AG09309 (cell line): ENCODE results near the gene CLK2.

Experiments
- DNase-seq: peaks from one replicate; pipeline ENCODE4 v3.0.0-alpha.2; 2010; ENCODE audit warnings: low read depth
- H3K4me3 ChIP-seq: 2 replicates; pipeline ENCODE4 v1.5.1; 2011; ENCODE audit warnings: mild to moderate bottlenecking, low read depth, low read length, moderate library complexity; ENCODE audit not compliant: control insufficient read depth
- TF ChIP-seq, protein P1 (sequence below): IDR thresholded peaks from 2 replicates; pipeline ENCODE4 v1.5.1; 2011; ENCODE audit warnings: mild to moderate bottlenecking, low read depth, low read length, inconsistent platforms; ENCODE audit not compliant: insufficient read depth, control insufficient read depth; ENCODE audit errors: missing control alignments

Gene CLK2

DNA sequence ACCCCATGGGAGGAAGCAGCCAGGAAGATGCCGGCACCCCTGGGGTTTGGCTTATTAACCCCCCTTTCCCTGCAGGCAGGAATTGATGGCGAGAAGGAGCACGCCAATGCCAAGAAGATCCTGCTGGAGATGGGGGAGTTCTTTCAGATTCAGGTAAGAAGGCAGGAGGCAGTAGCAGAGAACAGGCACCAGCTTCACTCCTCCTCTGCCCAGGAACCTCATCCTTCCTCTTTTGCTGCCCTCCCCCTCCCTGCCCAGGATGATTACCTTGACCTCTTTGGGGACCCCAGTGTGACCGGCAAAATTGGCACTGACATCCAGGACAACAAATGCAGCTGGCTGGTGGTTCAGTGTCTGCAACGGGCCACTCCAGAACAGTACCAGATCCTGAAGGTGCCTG lies 46.2 kb upstream of the CLK2 start:
- TF ChIP-seq, protein P1, sequence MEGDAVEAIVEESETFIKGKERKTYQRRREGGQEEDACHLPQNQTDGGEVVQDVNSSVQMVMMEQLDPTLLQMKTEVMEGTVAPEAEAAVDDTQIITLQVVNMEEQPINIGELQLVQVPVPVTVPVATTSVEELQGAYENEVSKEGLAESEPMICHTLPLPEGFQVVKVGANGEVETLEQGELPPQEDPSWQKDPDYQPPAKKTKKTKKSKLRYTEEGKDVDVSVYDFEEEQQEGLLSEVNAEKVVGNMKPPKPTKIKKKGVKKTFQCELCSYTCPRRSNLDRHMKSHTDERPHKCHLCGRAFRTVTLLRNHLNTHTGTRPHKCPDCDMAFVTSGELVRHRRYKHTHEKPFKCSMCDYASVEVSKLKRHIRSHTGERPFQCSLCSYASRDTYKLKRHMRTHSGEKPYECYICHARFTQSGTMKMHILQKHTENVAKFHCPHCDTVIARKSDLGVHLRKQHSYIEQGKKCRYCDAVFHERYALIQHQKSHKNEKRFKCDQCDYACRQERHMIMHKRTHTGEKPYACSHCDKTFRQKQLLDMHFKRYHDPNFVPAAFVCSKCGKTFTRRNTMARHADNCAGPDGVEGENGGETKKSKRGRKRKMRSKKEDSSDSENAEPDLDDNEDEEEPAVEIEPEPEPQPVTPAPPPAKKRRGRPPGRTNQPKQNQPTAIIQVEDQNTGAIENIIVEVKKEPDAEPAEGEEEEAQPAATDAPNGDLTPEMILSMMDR = no peak
- no peak for DNase-seq

DNA sequence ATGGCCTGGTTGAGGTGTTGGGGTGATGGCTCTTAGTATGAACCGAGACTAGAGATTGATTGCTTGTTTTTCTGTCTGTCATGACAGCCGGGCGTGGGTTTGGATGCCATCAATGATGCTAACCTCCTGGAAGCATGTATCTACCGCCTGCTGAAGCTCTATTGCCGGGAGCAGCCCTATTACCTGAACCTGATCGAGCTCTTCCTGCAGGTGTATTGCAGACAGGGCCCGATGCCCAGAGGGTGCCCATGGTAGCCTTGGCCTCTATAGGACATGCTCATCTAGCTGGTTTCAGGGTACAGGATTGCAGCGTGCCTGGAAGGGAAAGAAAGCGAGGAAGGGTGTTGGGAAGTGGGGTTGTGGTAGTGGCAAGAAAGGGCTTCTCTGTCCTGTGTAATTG lies 44.8 kb upstream of the CLK2 start:
- no peak for DNase-seq
- H3K4me3 ChIP-seq = no peak overlapping the region
- TF ChIP-seq, protein P1 = no peak

More for the DNA sequence above, 46.2 kb upstream of the CLK2 start:
- no peak overlapping the region for H3K4me3 ChIP-seq

DNA sequence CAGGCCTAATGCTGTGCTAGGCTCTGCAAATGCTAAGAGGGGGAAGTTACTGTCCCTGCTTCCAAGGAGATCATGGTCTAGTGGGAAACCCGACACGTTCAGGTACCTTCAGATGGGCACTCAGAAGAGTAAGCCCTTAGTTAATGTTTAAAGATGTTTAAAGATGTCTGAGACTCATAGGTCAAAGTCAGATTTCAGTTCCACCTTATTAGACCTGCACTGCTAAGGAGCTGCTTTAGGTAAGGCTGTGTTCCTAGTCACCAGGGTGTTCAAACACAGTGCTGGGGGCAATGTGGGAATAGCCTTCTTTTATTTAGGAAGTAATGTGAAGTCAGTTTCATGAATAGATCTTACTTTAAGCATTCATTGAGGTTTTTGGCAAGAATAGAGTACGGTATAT lies 43.6 kb upstream of the CLK2 start:
- H3K4me3 ChIP-seq = no peak overlapping the region
- no peak for DNase-seq
- TF ChIP-seq, protein P1 = no peak

DNA sequence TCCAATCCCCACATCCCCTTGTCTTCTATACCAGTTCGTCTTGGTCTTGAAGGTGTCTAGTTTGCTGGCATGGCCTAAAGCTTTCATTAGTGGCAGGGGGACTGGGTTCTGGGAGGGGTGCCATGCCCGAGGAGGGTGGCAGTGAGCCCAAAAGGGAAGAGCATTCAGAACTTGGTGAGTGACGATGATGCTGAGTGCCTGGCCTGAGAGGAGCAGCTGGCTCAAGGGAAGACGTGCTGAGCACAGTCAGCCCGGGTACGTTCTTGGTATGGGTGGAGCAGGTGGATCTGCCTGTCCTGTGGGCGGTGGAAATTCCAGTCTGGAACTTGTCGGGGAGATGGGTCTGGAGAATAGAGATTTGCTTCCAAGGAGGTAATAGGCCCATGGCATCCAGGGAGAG lies 40.0 kb upstream of the CLK2 start:
- DNase-seq = no peak
- no peak overlapping the region for H3K4me3 ChIP-seq
- TF ChIP-seq, protein P1 = no peak

DNA sequence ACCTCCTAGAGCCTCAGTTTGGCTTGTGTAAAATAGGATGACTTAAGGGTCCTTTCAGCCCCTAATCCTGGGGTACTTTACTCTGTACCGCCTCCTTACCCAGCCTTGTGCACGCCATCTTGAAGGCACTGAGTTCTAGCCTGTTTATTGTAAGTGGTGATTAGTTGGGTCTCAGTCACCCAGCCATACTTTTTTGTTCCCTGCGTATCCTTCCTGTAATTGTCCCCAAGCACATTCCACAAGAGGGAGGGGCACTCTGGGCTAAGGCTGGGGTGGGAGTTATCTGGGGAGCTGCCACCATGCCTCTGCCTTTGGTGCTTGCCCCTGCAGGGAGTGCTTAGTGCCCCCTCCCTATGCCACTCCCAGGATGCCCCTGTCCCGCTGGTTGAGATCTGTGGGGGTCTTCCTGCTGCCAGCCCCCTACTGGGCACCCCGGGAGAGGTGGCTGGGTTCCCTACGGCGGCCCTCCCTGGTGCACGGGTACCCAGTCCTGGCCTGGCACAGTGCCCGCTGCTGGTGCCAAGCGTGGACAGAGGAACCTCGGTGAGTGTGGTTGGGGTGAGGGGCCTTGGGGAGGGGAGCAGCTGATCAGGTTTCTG lies 36.2 kb upstream of the CLK2 start:
- TF ChIP-seq, protein P1 = no peak
- H3K4me3 ChIP-seq = peak overlapping the region; percentile 65
- no peak for DNase-seq

DNA sequence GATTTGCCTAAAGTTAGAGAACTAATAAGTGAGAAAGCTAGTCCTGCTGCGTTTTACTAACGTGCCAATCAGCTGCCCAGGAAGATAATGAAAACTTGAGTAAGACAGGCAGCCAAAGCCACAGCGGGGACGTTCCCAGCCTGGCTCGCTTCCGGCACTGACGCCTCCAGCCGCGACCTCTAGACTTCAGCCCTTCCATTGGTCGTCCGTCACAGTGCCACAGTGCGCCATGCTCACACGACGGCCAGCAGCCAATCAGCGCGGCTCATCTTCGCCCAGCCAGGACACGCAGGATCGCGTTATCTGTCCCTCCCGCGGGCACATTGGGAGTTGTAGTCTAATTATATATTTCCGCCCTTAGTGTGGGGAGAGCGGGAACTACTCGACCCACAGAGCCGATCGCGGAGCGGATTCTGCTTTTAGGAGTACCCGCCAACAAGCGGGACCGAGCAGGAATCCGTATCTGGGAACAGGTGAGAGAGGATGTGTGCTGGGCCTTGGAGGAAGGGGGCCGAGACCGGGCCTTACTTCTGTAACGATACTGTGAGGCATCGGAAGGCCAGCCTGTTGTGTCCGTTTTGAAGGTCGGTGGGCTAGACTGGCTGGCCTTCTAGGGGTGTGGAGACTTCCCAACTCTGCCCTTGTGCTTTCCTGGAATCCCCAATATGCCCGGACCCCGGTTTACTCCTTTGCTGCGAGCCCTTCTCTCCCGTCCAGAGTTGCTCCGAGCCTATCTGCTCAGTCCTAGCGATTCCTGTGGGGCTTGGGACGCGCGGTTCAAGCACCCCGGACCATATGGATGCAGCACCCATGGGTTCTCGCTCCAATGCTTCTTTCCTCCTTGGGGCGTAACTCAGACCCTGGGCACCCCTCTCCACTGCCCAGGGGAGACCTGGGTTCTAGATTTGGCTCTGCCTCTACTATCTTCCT lies 35.5 kb upstream of the CLK2 start, which contains the start of gene FDPS:
FDPS (plus strand) TSS at position 374 of the 930 bp plus-strand sequence. CDS start 924 bp downstream, outside the sequence.
- TF ChIP-seq, protein P1 = no peak
- peak within 1 kb of the TSS; percentile 65 for H3K4me3 ChIP-seq
- peak; percentile 95 for DNase-seq
